SK-N-SH (cell line): ENCODE results near the gene PHPT1.

Experiments
- EP300 ChIP-seq, 2 experiments: IDR thresholded peaks; 2 replicates each; pipeline versions ENCODE4 v1.4.0 to v1.6.1; 2012; ENCODE audit warnings: borderline replicate concordance in 1 of 2, low read depth in 1 of 2, low read length in 1 of 2
- GABPA ChIP-seq: IDR thresholded peaks from 2 replicates; pipeline ENCODE4 v1.4.0; 2012; ENCODE audit warnings: low read depth, mild to moderate bottlenecking
- JUND ChIP-seq: IDR thresholded peaks from 2 replicates; pipeline ENCODE4 v1.4.0; 2012
- POLR2AphosphoS5 ChIP-seq: IDR thresholded peaks from 2 replicates; pipeline ENCODE4 v1.6.1; 2012; ENCODE audit warnings: low read depth, low read length
- RXRA ChIP-seq: IDR thresholded peaks from 2 replicates; pipeline ENCODE4 v1.4.0; 2012; ENCODE audit warnings: low read depth, mild to moderate bottlenecking, borderline replicate concordance
- TAF1 ChIP-seq: IDR thresholded peaks from 2 replicates; pipeline ENCODE4 v1.6.1; 2012; ENCODE audit warnings: low read depth, mild to moderate bottlenecking, low read length, moderate library complexity, borderline replicate concordance
- YY1 ChIP-seq: IDR thresholded peaks from 2 replicates; pipeline ENCODE4 v1.4.0; 2012; ENCODE audit warnings: low read depth, mild to moderate bottlenecking
- TF ChIP-seq, protein P1 (sequence below): fragments of 150-350 bp; IDR thresholded peaks from 2 replicates; pipeline ENCODE4 v1.6.1; 2017; ENCODE audit warnings: antibody characterized with exemption, low read length, low read depth, borderline replicate concordance
- TF ChIP-seq, protein P2 (sequence below): fragments of 200-600 bp; sonication (generic); IDR thresholded peaks from 2 replicates; pipeline ENCODE4 v1.6.1; 2017; ENCODE audit warnings: antibody characterized with exemption, mild to moderate bottlenecking, moderate library complexity
- TF ChIP-seq, protein P3 (sequence below): IDR thresholded peaks from 2 replicates; pipeline ENCODE4 v1.6.1; 2012; ENCODE audit warnings: mild to moderate bottlenecking, low read depth, low read length, moderate library complexity

DNA sequence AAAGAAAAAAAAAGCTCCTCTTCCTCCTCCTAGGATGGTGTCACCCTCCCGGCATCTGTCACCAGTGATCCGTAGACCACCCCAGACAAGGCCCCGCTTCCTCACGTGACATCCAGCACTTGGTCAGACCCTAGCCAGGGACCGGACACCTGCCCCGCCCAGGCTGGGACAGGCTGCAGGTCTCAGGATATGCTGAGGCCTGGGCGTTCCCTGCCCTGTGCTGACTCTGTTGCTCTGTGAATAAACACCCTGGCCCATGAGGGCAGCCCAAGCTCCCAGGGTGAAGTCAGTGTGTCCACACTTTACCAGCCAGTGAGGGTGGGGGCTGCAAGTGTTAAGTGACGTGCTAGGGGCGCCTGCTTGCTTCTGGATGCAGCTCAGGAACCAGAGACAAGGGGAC, 11.3 kb downstream of the PHPT1 start:
- TF ChIP-seq POLR2AphosphoS5 (no peak), GABPA (no peak), EP300 (IDR thresholded peaks at IDR 0.05; ENCODE audit: borderline replicate concordance in 1 of 2, low read depth in 1 of 2, low read length in 1 of 2) (no peak), TAF1 (no peak), JUND (no peak), YY1 (no peak), RXRA (no peak)
- TF ChIP-seq, protein P1, sequence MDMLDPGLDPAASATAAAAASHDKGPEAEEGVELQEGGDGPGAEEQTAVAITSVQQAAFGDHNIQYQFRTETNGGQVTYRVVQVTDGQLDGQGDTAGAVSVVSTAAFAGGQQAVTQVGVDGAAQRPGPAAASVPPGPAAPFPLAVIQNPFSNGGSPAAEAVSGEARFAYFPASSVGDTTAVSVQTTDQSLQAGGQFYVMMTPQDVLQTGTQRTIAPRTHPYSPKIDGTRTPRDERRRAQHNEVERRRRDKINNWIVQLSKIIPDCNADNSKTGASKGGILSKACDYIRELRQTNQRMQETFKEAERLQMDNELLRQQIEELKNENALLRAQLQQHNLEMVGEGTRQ, result no peak
- TF ChIP-seq, protein P2, sequence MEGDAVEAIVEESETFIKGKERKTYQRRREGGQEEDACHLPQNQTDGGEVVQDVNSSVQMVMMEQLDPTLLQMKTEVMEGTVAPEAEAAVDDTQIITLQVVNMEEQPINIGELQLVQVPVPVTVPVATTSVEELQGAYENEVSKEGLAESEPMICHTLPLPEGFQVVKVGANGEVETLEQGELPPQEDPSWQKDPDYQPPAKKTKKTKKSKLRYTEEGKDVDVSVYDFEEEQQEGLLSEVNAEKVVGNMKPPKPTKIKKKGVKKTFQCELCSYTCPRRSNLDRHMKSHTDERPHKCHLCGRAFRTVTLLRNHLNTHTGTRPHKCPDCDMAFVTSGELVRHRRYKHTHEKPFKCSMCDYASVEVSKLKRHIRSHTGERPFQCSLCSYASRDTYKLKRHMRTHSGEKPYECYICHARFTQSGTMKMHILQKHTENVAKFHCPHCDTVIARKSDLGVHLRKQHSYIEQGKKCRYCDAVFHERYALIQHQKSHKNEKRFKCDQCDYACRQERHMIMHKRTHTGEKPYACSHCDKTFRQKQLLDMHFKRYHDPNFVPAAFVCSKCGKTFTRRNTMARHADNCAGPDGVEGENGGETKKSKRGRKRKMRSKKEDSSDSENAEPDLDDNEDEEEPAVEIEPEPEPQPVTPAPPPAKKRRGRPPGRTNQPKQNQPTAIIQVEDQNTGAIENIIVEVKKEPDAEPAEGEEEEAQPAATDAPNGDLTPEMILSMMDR, result no peak
- TF ChIP-seq, protein P3, sequence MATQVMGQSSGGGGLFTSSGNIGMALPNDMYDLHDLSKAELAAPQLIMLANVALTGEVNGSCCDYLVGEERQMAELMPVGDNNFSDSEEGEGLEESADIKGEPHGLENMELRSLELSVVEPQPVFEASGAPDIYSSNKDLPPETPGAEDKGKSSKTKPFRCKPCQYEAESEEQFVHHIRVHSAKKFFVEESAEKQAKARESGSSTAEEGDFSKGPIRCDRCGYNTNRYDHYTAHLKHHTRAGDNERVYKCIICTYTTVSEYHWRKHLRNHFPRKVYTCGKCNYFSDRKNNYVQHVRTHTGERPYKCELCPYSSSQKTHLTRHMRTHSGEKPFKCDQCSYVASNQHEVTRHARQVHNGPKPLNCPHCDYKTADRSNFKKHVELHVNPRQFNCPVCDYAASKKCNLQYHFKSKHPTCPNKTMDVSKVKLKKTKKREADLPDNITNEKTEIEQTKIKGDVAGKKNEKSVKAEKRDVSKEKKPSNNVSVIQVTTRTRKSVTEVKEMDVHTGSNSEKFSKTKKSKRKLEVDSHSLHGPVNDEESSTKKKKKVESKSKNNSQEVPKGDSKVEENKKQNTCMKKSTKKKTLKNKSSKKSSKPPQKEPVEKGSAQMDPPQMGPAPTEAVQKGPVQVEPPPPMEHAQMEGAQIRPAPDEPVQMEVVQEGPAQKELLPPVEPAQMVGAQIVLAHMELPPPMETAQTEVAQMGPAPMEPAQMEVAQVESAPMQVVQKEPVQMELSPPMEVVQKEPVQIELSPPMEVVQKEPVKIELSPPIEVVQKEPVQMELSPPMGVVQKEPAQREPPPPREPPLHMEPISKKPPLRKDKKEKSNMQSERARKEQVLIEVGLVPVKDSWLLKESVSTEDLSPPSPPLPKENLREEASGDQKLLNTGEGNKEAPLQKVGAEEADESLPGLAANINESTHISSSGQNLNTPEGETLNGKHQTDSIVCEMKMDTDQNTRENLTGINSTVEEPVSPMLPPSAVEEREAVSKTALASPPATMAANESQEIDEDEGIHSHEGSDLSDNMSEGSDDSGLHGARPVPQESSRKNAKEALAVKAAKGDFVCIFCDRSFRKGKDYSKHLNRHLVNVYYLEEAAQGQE, result no peak
